Liver (tissue), 9 donors: Measurements from ENCODE around the gene SPDYE4. TPM values are rescaled to one million over a fixed set of nuclear protein-coding genes. Genes with fewer than 3 reads are reported as not detected.

ENCODE experiments used
- DNase-seq: peaks from one replicate; pipeline ENCODE4 v3.0.0-alpha.2; 2017; ENCODE audit warnings: low spot score
- H3K27ac ChIP-seq, 2 donors: one replicate each; pipeline ENCODE4 v1.7.0; 2013; ENCODE audit warnings: inconsistent platforms in 2 of 2, low read length in 2 of 2, control low read depth in 1 of 2, low read depth in 1 of 2, mild to moderate bottlenecking in 1 of 2
- H3K27me3 ChIP-seq, 4 donors: one replicate each; pipeline versions ENCODE4 v1.6.1 to v1.7.0; 2013; ENCODE audit warnings: low read length in 3 of 4, inconsistent platforms in 1 of 4, mild to moderate bottlenecking in 1 of 4, moderate library complexity in 1 of 4; ENCODE audit not compliant: control insufficient read depth in 4 of 4, insufficient read depth in 4 of 4
- H3K36me3 ChIP-seq, 4 donors: one replicate each; pipeline versions ENCODE4 v1.6.1 to v1.7.0; 2013; ENCODE audit warnings: low read length in 3 of 4, mild to moderate bottlenecking in 3 of 4, low read depth in 1 of 4, moderate library complexity in 1 of 4; ENCODE audit not compliant: control insufficient read depth in 4 of 4, insufficient read depth in 3 of 4
- H3K4me1 ChIP-seq, 4 donors: one replicate each; pipeline versions ENCODE4 v1.6.1 to v1.7.0; 2013; ENCODE audit warnings: low read length in 3 of 4, mild to moderate bottlenecking in 3 of 4, moderate library complexity in 1 of 4; ENCODE audit not compliant: control insufficient read depth in 4 of 4, insufficient read depth in 4 of 4
- H3K4me3 ChIP-seq, 3 donors: one replicate each; pipeline versions ENCODE4 v1.6.1 to v1.7.0; 2013; ENCODE audit warnings: low read length in 3 of 3, control low read depth in 1 of 3, low read depth in 1 of 3, mild to moderate bottlenecking in 1 of 3
- H3K9ac ChIP-seq, 2 donors: one replicate each; pipeline ENCODE4 v1.7.0; 2013; ENCODE audit warnings: low read length in 2 of 2, mild to moderate bottlenecking in 2 of 2, moderate library complexity in 2 of 2, control low read depth in 1 of 2, low read depth in 1 of 2
- H3K9me3 ChIP-seq, 4 donors: one replicate each; pipeline versions ENCODE4 v1.6.1 to v1.7.0; 2013; ENCODE audit warnings: low read length in 3 of 4; ENCODE audit not compliant: control insufficient read depth in 4 of 4
- FOXA1 ChIP-seq: IDR thresholded peaks from 2 replicates; pipeline ENCODE4 v1.6.1; 2016; ENCODE audit warnings: antibody characterized with exemption
- GABPA ChIP-seq, 2 donors: IDR thresholded peaks in 1 of 2; conservative IDR thresholded peaks in 1 of 2; 2 replicates each; pipeline ENCODE4 v1.6.1; 2016; ENCODE audit warnings: antibody characterized with exemption in 2 of 2, mild to moderate bottlenecking in 1 of 2, moderate library complexity in 1 of 2
- HNF4A ChIP-seq, 2 donors: conservative IDR thresholded peaks; 2 replicates each; pipeline ENCODE4 v1.6.1; 2016; ENCODE audit warnings: antibody characterized with exemption in 2 of 2, mild to moderate bottlenecking in 2 of 2
- HNF4G ChIP-seq: IDR thresholded peaks from 2 replicates; pipeline ENCODE4 v1.6.1; 2016; ENCODE audit warnings: antibody characterized with exemption
- NR2F2 ChIP-seq: IDR thresholded peaks from 2 replicates; pipeline ENCODE4 v1.6.1; 2016; ENCODE audit warnings: antibody characterized with exemption
- RAD21 ChIP-seq, 2 donors: IDR thresholded peaks; 2 replicates each; pipeline ENCODE4 v1.6.1; 2016; ENCODE audit warnings: antibody characterized with exemption in 2 of 2, mild to moderate bottlenecking in 2 of 2
- RXRA ChIP-seq, 2 donors: IDR thresholded peaks; 2 replicates each; pipeline ENCODE4 v1.6.1; 2017 to 2018; ENCODE audit warnings: antibody characterized with exemption in 2 of 2, mild to moderate bottlenecking in 1 of 2
- SP1 ChIP-seq: IDR thresholded peaks from 2 replicates; pipeline ENCODE4 v1.6.1; 2018; ENCODE audit warnings: antibody characterized with exemption, mild to moderate bottlenecking
- YY1 ChIP-seq: IDR thresholded peaks from 2 replicates; pipeline ENCODE4 v1.6.1; 2016; ENCODE audit warnings: antibody characterized with exemption, mild to moderate bottlenecking
- WGBS: extraction: QIAGEN DNeasy Blood & Tissue Kit; methylation state at CpG from one replicate; pipeline ENCODE4 v1.1.7; 2013; 5-methylcytosine and 5-hydroxymethylcytosine counted together
- polyA plus RNA-seq, 2 donors: library from polyadenylated mRNA; stranded (reverse) in 1 of 2; unstranded in 1 of 2; fragments of 200-250 nt in 1 of 2; fragments of >200 nt in 1 of 2; fragmentation: Nextera tagmentation in 1 of 2; extraction: Ambion mirVana in 1 of 2; gene quantifications; one replicate each; pipeline versions ENCODE4 v1.2.1 to v1.2.3, GENCODE V29; 2013 to 2015
- total RNA-seq, 2 donors: library from RNA; depleted of rRNA; stranded (reverse); fragments of >200 nt; gene quantifications; one replicate each; pipeline ENCODE4 v1.2.3, GENCODE V29; 2014
- TF ChIP-seq, protein P1 (sequence below): fragments of 150-350 bp; IDR thresholded peaks from 2 replicates; pipeline ENCODE4 v1.5.1; 2017; ENCODE audit warnings: improper control_type of control experiment, low read depth, low read length; ENCODE audit not compliant: missing input control
- TF ChIP-seq, protein P2 (sequence below): IDR thresholded peaks from 2 replicates; pipeline ENCODE4 v1.6.1; 2016; ENCODE audit warnings: antibody characterized with exemption
- TF ChIP-seq, protein P3 (sequence below): IDR thresholded peaks from 2 replicates; pipeline ENCODE4 v1.6.1; 2016; ENCODE audit warnings: antibody characterized with exemption
- TF ChIP-seq, protein P4 (sequence below): IDR thresholded peaks from 2 replicates; pipeline ENCODE4 v1.6.1; 2016; ENCODE audit warnings: antibody characterized with exemption, mild to moderate bottlenecking
- donor health status: healthy.
- donor health status: healthy.
- donor health status: healthy.
- donor health status: healthy.
- donor health status: healthy.

The SPDYE4 gene
- total and polyA plus RNA-seq, 4 donors, result not detected

DNA sequence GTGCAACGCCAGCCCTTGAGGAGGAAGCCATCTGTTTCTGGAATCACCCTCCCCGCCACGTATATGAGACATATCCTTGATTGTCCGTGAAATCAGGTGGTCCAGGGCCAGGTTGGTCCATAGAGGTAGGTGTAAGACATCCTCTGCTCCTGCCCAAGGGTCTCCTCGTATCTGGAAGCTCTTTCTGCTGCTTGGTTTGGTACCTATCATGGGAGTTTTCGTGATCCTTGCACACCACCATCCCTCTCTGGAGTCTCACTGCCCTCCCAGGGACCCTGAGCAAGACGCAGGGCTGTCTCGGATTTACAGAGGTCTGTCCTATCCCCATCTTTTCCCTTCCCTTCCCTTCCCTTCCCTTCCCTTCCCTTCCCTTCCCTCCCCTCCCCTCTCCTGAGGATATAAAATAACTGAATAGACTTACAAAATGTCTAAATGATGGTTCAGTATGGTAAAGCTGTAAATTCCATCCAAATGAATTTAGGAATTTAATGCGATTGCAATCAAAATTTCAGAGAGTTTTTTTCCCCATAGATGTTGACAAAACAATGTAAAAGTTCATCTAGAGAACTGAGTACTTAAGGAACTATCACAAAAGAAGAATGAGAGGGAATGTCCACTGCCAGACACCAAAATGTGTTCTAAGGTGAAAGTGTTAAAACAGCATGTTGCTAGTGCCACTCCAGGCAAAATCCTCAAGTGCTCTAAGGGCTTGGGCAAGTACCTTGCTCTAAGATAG is 11.7 kb downstream of the SPDYE4 start:
- no peak for TF ChIP-seq HNF4A (conservative IDR thresholded peaks at IDR 0.05)
- H3K27me3 ChIP-seq, result no peaks in the 10 kb centered on the region
- WGBS, result 50% methylated on average over 9 of the region's 9 CpGs
- no peaks in the 10 kb centered on the region for H3K9me3 ChIP-seq
- no peak overlapping the region for H3K4me3 ChIP-seq
- no peak for DNase-seq
- no peaks in the 10 kb centered on the region for H3K36me3 ChIP-seq
- no peak overlapping the region for H3K27ac ChIP-seq
- H3K9ac ChIP-seq, result no peak overlapping the region
- H3K4me1 ChIP-seq, result peaks cover 0 to 8% (median 5%) of the 10 kb centered on the region in 4 donors

DNA sequence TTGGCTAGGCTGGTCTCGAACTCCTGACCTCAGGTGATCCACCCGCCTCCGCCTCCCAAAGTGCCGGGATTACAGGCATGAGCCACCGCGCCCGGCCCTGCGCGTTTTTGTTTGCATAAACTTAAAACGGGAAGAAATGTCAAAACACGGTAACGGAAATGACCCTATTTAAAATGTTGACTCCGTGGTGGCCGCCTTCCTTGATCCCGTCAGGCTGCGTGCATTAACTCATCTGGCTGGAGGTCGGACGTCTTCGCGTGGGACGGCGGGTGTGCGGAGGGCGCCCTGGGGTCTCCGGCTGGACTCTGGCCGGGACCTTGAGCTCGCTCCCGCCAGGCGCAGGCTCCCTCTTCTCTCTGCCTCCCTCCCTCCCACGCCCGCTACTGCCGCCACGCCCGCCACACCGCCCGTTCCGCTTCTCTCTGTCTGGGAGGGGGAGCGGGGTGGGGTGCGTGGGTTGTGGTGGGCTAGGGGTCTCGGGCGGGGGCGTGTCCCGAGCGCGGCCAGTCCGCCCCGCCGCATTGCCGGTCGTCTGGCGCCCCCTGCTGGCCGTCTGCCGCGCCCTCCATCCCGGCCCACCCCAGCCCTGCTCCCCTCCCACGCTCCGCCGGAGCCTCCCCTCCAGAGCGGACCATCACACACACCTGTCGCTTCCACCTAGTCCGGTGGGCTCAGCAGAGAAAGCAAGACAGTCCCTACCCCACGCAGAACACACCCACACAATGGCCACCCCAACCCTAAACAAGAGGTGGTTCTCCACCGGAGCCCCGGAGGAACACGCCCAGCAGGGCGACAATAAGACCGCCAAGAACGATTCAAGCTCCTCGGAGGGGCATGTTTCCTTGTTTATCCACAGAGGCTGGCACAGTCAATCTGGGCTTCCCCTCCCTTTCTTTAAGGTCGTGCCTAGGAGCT is 12.5 kb downstream of the SPDYE4 start:
- Histone ChIP-seq H3K4me3 (peak overlapping the region; percentile 61 to 87 (median 75)), H3K9ac (peak overlapping the region in 1 of 2 donors; percentile 72), H3K27me3 (no peaks in the 10 kb centered on the region), H3K9me3 (no peaks in the 10 kb centered on the region), H3K4me1 (peaks cover 0 to 8% (median 5%) of the 10 kb centered on the region in 4 donors), H3K36me3 (no peaks in the 10 kb centered on the region), H3K27ac (peak overlapping the region; percentile 71 to 72)
- TF ChIP-seq HNF4G, result no peak
- TF ChIP-seq RAD21 (IDR thresholded peaks at IDR 0.05), result peak; percentile 71 to 78
- peak in 1 of 2 donors; percentile 44 for TF ChIP-seq HNF4A (conservative IDR thresholded peaks at IDR 0.05)
- peak in 1 of 2 donors; percentile 20 for TF ChIP-seq GABPA (IDR thresholded peaks at IDR 0.05 in 1 of 2, conservative IDR thresholded peaks at IDR 0.05 in 1 of 2)
- TF ChIP-seq RXRA (IDR thresholded peaks at IDR 0.05), result peak in 1 of 2 donors; percentile 13
- TF ChIP-seq, protein P1, sequence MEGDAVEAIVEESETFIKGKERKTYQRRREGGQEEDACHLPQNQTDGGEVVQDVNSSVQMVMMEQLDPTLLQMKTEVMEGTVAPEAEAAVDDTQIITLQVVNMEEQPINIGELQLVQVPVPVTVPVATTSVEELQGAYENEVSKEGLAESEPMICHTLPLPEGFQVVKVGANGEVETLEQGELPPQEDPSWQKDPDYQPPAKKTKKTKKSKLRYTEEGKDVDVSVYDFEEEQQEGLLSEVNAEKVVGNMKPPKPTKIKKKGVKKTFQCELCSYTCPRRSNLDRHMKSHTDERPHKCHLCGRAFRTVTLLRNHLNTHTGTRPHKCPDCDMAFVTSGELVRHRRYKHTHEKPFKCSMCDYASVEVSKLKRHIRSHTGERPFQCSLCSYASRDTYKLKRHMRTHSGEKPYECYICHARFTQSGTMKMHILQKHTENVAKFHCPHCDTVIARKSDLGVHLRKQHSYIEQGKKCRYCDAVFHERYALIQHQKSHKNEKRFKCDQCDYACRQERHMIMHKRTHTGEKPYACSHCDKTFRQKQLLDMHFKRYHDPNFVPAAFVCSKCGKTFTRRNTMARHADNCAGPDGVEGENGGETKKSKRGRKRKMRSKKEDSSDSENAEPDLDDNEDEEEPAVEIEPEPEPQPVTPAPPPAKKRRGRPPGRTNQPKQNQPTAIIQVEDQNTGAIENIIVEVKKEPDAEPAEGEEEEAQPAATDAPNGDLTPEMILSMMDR, result peak; percentile 73
- TF ChIP-seq SP1, result peak; percentile 20
- no peak for TF ChIP-seq YY1
- TF ChIP-seq, protein P2, sequence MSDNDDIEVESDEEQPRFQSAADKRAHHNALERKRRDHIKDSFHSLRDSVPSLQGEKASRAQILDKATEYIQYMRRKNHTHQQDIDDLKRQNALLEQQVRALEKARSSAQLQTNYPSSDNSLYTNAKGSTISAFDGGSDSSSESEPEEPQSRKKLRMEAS, result no peak
- 4% methylated on average over 70 of the region's 70 CpGs for WGBS
- DNase-seq, result peak; percentile 83

DNA sequence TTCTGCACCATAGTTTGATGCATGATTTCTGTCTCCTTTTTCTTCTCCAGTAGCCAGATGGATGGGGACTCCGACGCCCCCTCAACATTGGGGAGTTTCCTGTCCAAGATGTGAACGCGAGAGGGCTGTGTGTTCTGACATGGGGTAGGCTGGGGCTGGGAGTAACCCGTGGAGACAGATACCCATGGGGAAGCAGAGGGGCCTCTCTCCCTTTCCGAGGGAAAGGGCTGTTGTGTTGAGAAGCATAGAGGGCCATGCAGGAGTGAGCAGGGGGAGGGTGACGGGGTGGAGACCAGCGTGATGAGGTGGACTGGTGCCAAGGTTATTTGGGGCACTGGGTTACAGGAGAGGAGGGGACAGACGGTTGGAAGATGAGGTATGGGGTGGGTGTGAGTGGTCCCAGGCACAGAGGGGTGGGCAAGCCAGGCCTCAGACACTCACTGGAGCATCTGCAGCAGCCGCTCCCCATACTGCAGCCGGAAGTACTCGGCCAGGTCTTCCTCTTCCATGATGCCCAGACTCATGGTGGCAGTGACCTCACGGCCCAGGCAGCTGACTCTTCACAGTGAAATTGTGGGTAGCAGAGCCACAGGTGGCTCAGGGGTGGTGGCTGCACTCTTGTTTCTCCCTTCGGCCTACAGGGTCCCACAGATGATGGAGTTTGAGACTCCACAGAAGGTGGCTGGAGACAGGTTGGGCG is 14.1 kb downstream of the SPDYE4 start:
- peak overlapping the region in 1 of 2 donors; percentile 31 for H3K27ac ChIP-seq
- no peaks in the 10 kb centered on the region for H3K36me3 ChIP-seq
- H3K4me1 ChIP-seq, result peaks cover 0 to 8% (median 5%) of the 10 kb centered on the region in 4 donors
- H3K9me3 ChIP-seq, result no peaks in the 10 kb centered on the region
- no peak for DNase-seq
- 65% methylated on average over 15 of the region's 15 CpGs for WGBS
- H3K27me3 ChIP-seq, result no peaks in the 10 kb centered on the region
- H3K4me3 ChIP-seq, result no peak overlapping the region
- H3K9ac ChIP-seq, result no peak overlapping the region
- no peak for TF ChIP-seq HNF4A (conservative IDR thresholded peaks at IDR 0.05)
- TF ChIP-seq, protein P3, sequence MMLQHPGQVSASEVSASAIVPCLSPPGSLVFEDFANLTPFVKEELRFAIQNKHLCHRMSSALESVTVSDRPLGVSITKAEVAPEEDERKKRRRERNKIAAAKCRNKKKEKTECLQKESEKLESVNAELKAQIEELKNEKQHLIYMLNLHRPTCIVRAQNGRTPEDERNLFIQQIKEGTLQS, result no peak
- TF ChIP-seq YY1, result no peak
- no peak for TF ChIP-seq HNF4G
- no peak for TF ChIP-seq FOXA1
- no peak for TF ChIP-seq RXRA (IDR thresholded peaks at IDR 0.05)
- TF ChIP-seq NR2F2, result no peak
- TF ChIP-seq GABPA (IDR thresholded peaks at IDR 0.05 in 1 of 2, conservative IDR thresholded peaks at IDR 0.05 in 1 of 2), result no peak
- TF ChIP-seq, protein P4, sequence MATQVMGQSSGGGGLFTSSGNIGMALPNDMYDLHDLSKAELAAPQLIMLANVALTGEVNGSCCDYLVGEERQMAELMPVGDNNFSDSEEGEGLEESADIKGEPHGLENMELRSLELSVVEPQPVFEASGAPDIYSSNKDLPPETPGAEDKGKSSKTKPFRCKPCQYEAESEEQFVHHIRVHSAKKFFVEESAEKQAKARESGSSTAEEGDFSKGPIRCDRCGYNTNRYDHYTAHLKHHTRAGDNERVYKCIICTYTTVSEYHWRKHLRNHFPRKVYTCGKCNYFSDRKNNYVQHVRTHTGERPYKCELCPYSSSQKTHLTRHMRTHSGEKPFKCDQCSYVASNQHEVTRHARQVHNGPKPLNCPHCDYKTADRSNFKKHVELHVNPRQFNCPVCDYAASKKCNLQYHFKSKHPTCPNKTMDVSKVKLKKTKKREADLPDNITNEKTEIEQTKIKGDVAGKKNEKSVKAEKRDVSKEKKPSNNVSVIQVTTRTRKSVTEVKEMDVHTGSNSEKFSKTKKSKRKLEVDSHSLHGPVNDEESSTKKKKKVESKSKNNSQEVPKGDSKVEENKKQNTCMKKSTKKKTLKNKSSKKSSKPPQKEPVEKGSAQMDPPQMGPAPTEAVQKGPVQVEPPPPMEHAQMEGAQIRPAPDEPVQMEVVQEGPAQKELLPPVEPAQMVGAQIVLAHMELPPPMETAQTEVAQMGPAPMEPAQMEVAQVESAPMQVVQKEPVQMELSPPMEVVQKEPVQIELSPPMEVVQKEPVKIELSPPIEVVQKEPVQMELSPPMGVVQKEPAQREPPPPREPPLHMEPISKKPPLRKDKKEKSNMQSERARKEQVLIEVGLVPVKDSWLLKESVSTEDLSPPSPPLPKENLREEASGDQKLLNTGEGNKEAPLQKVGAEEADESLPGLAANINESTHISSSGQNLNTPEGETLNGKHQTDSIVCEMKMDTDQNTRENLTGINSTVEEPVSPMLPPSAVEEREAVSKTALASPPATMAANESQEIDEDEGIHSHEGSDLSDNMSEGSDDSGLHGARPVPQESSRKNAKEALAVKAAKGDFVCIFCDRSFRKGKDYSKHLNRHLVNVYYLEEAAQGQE, result no peak
- TF ChIP-seq, protein P1, result no peak
- TF ChIP-seq RAD21 (IDR thresholded peaks at IDR 0.05), result no peak
- TF ChIP-seq, protein P2, result no peak
- TF ChIP-seq SP1, result no peak
